Measurements from ENCODE around the gene COMMD6.

COMMD6 gene

GRCh38 chr13:75511051-75511625, 26.5 kb downstream of the COMMD6 start:
- Histone ChIP-seq H3K27ac (ENCODE audit: low read depth, low read length) (no peak overlapping the region), H3K79me2 (ENCODE audit: control insufficient read depth, low read length) (no peaks in the 10 kb centered on the region), H3K36me3 (ENCODE audit: control insufficient read depth, low read length) (no peaks in the 10 kb centered on the region), H3K9me3 (ENCODE audit: control insufficient read depth, insufficient read depth, low read length) (peaks cover 6% of the 10 kb centered on the region; the same call in 1 of the 2 replicates), H4K20me1 (ENCODE audit: control insufficient read depth, insufficient read depth, low read depth, low read length) (no peaks in the 10 kb centered on the region), H3K4me2 (ENCODE audit: low read length) (no peak overlapping the region), H3K4me3 (ENCODE audit: low read length) (no peak overlapping the region), H3F3A (ENCODE audit: control insufficient read depth, insufficient read depth) (0 out of 2 replicates have a peak, but pooled peaks cover 5% of the 10 kb centered on the region), H3K9me2 (replicated peaks; ENCODE audit: control insufficient read depth, low read length) (no peaks in the 10 kb centered on the region), H3K4me1 (ENCODE audit: control insufficient read depth, low read length) (peaks cover 14% of the 10 kb centered on the region), H3K27me3 (ENCODE audit: control insufficient read depth, low read length) (no peaks in the 10 kb centered on the region)
- TF ChIP-seq CTCF (IDR thresholded peaks at IDR 0.05; ENCODE audit: low read depth, low read length, poor library complexity, severe bottlenecking) (no peak), EZH2phosphoT487 (IDR thresholded peaks at IDR 0.05; ENCODE audit: borderline replicate concordance, low read length) (no peak)

GRCh38 chr13:75508002-75508548, 29.6 kb downstream of the COMMD6 start:
- no peak overlapping the region for H3K27ac ChIP-seq (ENCODE audit: low read depth, low read length)
- H3K4me1 ChIP-seq (ENCODE audit: control insufficient read depth, low read length): peaks cover 27% of the 10 kb centered on the region
- no peaks in the 10 kb centered on the region for H3K36me3 ChIP-seq (ENCODE audit: control insufficient read depth, low read length)
- no peaks in the 10 kb centered on the region for H3K9me2 ChIP-seq (replicated peaks; ENCODE audit: control insufficient read depth, low read length)
- no peaks in the 10 kb centered on the region for H3K79me2 ChIP-seq (ENCODE audit: control insufficient read depth, low read length)
- no peak overlapping the region for H3K4me2 ChIP-seq (ENCODE audit: low read length)
- peaks cover 5% of the 10 kb centered on the region; the same call in 1 of the 2 replicates for H3K9me3 ChIP-seq (ENCODE audit: control insufficient read depth, insufficient read depth, low read length)
- TF ChIP-seq EZH2phosphoT487 (IDR thresholded peaks at IDR 0.05; ENCODE audit: borderline replicate concordance, low read length): no peak
- TF ChIP-seq CTCF (IDR thresholded peaks at IDR 0.05; ENCODE audit: low read depth, low read length, poor library complexity, severe bottlenecking): no peak
- no peaks in the 10 kb centered on the region for H4K20me1 ChIP-seq (ENCODE audit: control insufficient read depth, insufficient read depth, low read depth, low read length)
- H3K4me3 ChIP-seq (ENCODE audit: low read length): no peak overlapping the region
- no peaks in the 10 kb centered on the region for H3K27me3 ChIP-seq (ENCODE audit: control insufficient read depth, low read length)
- 0 out of 2 replicates have a peak, but pooled peaks cover 5% of the 10 kb centered on the region for H3F3A ChIP-seq (ENCODE audit: control insufficient read depth, insufficient read depth)

GRCh38 chr13:75507027-75508001, 30.3 kb downstream of the COMMD6 start:
- no peak for TF ChIP-seq EZH2phosphoT487 (IDR thresholded peaks at IDR 0.05; ENCODE audit: borderline replicate concordance, low read length)
- TF ChIP-seq CTCF (IDR thresholded peaks at IDR 0.05; ENCODE audit: low read depth, low read length, poor library complexity, severe bottlenecking): no peak
- no peaks in the 10 kb centered on the region for H4K20me1 ChIP-seq (ENCODE audit: control insufficient read depth, insufficient read depth, low read depth, low read length)
- no peaks in the 10 kb centered on the region for H3K9me2 ChIP-seq (replicated peaks; ENCODE audit: control insufficient read depth, low read length)
- H3K4me3 ChIP-seq (ENCODE audit: low read length): no peak overlapping the region
- no peaks in the 10 kb centered on the region for H3K36me3 ChIP-seq (ENCODE audit: control insufficient read depth, low read length)
- H3F3A ChIP-seq (ENCODE audit: control insufficient read depth, insufficient read depth): 0 out of 2 replicates have a peak, but pooled peaks cover 5% of the 10 kb centered on the region
- H3K27me3 ChIP-seq (ENCODE audit: control insufficient read depth, low read length): no peaks in the 10 kb centered on the region
- H3K4me1 ChIP-seq (ENCODE audit: control insufficient read depth, low read length): peaks cover 25% of the 10 kb centered on the region
- H3K4me2 ChIP-seq (ENCODE audit: low read length): no peak overlapping the region
- H3K9me3 ChIP-seq (ENCODE audit: control insufficient read depth, insufficient read depth, low read length): peaks cover 5% of the 10 kb centered on the region; the same call in 1 of the 2 replicates
- no peaks in the 10 kb centered on the region for H3K79me2 ChIP-seq (ENCODE audit: control insufficient read depth, low read length)
- no peak overlapping the region for H3K27ac ChIP-seq (ENCODE audit: low read depth, low read length)
